Measurements from ENCODE around the gene PKDCC.
"Not testable (repeated sequence)": the region's sequence is repeated elsewhere in the genome, so short reads cannot be mapped to it uniquely, and the experiment has no call there.

PKDCC gene

DNA sequence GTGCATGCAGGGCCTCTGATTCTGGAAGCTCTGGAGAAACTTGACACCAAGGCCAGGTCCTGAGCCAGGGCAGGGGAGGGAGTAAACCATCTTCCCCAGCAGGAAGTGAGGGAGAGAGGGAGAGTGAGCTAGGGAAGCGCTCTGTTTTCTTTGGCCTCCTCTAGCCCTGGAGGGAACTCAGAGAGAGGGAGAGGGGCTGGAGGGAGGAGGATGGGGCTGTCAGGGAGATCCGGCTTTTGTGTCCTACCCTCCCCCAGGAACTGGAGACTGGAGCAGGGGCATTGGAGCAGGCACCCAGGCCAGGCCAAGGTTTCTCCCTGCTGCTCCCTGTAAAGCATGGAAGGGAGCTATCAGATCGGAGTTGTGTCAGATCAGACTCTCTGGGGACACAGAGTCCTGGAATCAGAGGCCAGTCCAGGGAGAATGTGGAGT, 22.7 kb upstream of the PKDCC start:
- peaks cover 2% of the 10 kb centered on the region for H3K9me3 Mint-ChIP-seq
- H3K27ac Mint-ChIP-seq: no peak overlapping the region
- no peaks in the 10 kb centered on the region for H3K36me3 Mint-ChIP-seq (ENCODE audit: low read depth)
- no peak overlapping the region for H3K4me3 Mint-ChIP-seq
- H3K27me3 Mint-ChIP-seq: peaks cover 9% of the 10 kb centered on the region
- H3K4me1 Mint-ChIP-seq (ENCODE audit: low read depth): no peaks in the 10 kb centered on the region
- no peak for DNase-seq

DNA sequence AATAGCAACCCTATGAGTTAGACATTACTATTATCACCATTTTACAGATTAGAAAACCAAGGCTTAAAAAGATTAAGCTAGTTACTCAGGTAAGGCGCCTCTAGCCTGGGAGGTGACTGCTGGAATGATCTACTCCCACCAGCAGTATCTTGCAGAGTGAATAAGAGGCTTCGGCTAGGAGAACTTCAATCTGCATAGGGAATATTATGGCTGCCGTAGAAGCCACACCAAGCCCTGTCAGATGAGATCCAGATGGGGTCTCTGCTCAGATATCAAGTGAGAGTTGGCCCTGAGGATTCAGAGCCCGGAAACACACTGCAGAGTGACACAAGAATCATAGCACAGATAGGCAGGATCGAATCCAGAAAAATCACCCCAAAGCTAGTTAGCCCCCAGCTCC, 21.5 kb upstream of the PKDCC start:
- Mint-ChIP-seq H3K9me3 (peaks cover 2% of the 10 kb centered on the region), H3K4me3 (no peak overlapping the region), H3K27ac (no peak overlapping the region), H3K36me3 (ENCODE audit: low read depth) (no peaks in the 10 kb centered on the region), H3K27me3 (peaks cover 15% of the 10 kb centered on the region), H3K4me1 (ENCODE audit: low read depth) (no peaks in the 10 kb centered on the region)
- DNase-seq: no peak

- no peaks in the 10 kb centered on the region for H3K4me1 Mint-ChIP-seq (ENCODE audit: low read depth)
- no peak overlapping the region for H3K4me3 Mint-ChIP-seq
- no peak for DNase-seq
- H3K27me3 Mint-ChIP-seq: peaks cover 14% of the 10 kb centered on the region
- H3K27ac Mint-ChIP-seq: no peak overlapping the region
- H3K9me3 Mint-ChIP-seq: no peaks in the 10 kb centered on the region
- no peaks in the 10 kb centered on the region for H3K36me3 Mint-ChIP-seq (ENCODE audit: low read depth)
Measured at GRCh38 chr2:42028571-42029148, 19.2 kb upstream of the PKDCC start.

DNA sequence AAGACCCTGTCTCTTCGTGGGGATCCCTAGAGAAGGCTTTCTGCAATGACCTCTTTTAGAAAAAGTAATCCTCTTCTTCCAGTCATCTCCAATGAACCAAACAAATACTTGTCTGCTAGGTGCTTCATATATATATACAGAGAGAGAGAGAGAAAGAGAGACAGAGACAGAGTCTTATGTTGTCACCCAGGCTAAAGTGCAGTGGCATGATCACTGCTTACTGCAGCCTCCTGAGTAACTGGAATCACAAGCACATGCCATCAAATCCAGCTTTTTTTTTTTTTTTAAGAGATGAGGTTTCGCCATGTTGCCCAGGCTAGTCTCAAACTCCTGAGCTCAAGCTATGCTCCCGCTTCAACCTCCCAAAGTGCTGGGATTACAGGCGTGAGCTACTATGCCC, 18.6 kb upstream of the PKDCC start:
- Mint-ChIP-seq H3K36me3 (ENCODE audit: low read depth) (no peaks in the 10 kb centered on the region), H3K27ac (no peak overlapping the region), H3K27me3 (peaks cover 13% of the 10 kb centered on the region), H3K4me3 (no peak overlapping the region), H3K9me3 (no peaks in the 10 kb centered on the region), H3K4me1 (ENCODE audit: low read depth) (no peaks in the 10 kb centered on the region)
- no peak for DNase-seq

GRCh38 chr2:42029639-42030199, 18.1 kb upstream of the PKDCC start:
- no peaks in the 10 kb centered on the region for H3K4me1 Mint-ChIP-seq (ENCODE audit: low read depth)
- no peak for DNase-seq

GRCh38 chr2:42030200-42030759, 17.5 kb upstream of the PKDCC start:
- Mint-ChIP-seq H3K4me1 (ENCODE audit: low read depth) (no peaks in the 10 kb centered on the region), H3K4me3 (no peak overlapping the region), H3K36me3 (ENCODE audit: low read depth) (no peaks in the 10 kb centered on the region), H3K27ac (no peak overlapping the region), H3K9me3 (no peaks in the 10 kb centered on the region), H3K27me3 (peaks cover 13% of the 10 kb centered on the region)
- DNase-seq: no peak

More at GRCh38 chr2:42029639-42030199, 18.1 kb upstream of the PKDCC start:
- Mint-ChIP-seq H3K36me3 (ENCODE audit: low read depth) (no peaks in the 10 kb centered on the region), H3K9me3 (no peaks in the 10 kb centered on the region), H3K27ac (no peak overlapping the region), H3K4me3 (no peak overlapping the region), H3K27me3 (peaks cover 13% of the 10 kb centered on the region)

DNA sequence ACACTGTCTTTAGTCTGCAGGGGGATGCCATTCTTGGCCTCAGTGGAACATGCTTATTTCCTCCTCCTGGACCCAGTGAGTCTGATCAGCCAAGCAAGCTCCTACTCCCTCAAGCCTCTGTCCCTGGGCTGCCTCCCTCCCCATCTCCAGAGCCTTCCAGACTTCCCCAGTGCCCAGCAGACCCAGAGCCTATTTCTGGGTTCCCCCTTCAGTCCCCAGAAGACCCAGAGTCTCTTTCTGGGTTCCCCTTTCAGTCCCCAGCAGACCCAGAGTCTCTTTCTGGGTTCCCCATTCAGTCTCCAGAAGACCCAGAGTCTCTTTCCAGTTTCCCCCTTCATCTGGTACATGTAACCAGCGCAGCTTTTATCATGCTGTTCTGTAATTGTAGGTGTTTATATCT, 17.0 kb upstream of the PKDCC start:
- Mint-ChIP-seq H3K4me3 (no peak overlapping the region), H3K27ac (no peak overlapping the region), H3K36me3 (ENCODE audit: low read depth) (no peaks in the 10 kb centered on the region), H3K4me1 (ENCODE audit: low read depth) (no peaks in the 10 kb centered on the region), H3K9me3 (no peaks in the 10 kb centered on the region), H3K27me3 (peaks cover 13% of the 10 kb centered on the region)
- DNase-seq: no peak

GRCh38 chr2:42031281-42032223, 16.3 kb upstream of the PKDCC start:
- Mint-ChIP-seq H3K27me3 (peaks cover 13% of the 10 kb centered on the region), H3K4me1 (ENCODE audit: low read depth) (no peaks in the 10 kb centered on the region), H3K36me3 (ENCODE audit: low read depth) (no peaks in the 10 kb centered on the region), H3K27ac (no peak overlapping the region), H3K9me3 (no peaks in the 10 kb centered on the region), H3K4me3 (no peak overlapping the region)
- no peak for DNase-seq

GRCh38 chr2:42032224-42032620, 15.6 kb upstream of the PKDCC start:
- H3K9me3 Mint-ChIP-seq: no peaks in the 10 kb centered on the region
- H3K4me1 Mint-ChIP-seq (ENCODE audit: low read depth): no peaks in the 10 kb centered on the region
- H3K4me3 Mint-ChIP-seq: no peak overlapping the region
- no peaks in the 10 kb centered on the region for H3K36me3 Mint-ChIP-seq (ENCODE audit: low read depth)
- no peak for DNase-seq
- no peak overlapping the region for H3K27ac Mint-ChIP-seq
- peaks cover 13% of the 10 kb centered on the region for H3K27me3 Mint-ChIP-seq

GRCh38 chr2:42032745-42033144, 15.1 kb upstream of the PKDCC start:
- H3K9me3 Mint-ChIP-seq: no peaks in the 10 kb centered on the region
- H3K36me3 Mint-ChIP-seq (ENCODE audit: low read depth): no peaks in the 10 kb centered on the region
- no peak overlapping the region for H3K4me3 Mint-ChIP-seq
- DNase-seq: no peak
- peaks cover 13% of the 10 kb centered on the region for H3K27me3 Mint-ChIP-seq
- no peaks in the 10 kb centered on the region for H3K4me1 Mint-ChIP-seq (ENCODE audit: low read depth)
- no peak overlapping the region for H3K27ac Mint-ChIP-seq

DNA sequence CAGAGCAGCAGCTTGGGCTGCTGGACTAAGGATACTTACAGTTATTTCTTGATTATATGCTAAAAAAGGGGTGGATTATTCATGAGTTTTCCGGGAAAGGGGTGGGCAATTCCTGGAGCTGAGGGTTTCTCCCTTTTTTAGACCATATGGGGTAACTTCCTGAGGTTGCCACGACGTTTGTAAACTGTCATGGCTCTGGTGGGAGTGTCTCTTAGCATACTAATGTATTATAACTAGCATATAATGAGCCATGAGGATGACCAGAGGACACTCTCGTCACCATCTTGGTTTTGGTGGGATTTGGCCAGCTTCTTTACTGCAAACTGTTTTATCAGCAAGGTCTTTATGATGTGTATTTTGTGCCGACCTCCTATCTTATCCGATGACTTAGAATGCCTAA, 13.7 kb upstream of the PKDCC start:
- not testable (repeated sequence) for H3K4me3 Mint-ChIP-seq; H3K36me3 Mint-ChIP-seq (ENCODE audit: low read depth); H3K27ac Mint-ChIP-seq; H3K9me3 Mint-ChIP-seq; DNase-seq; H3K4me1 Mint-ChIP-seq (ENCODE audit: low read depth)
- H3K27me3 Mint-ChIP-seq: peaks cover 13% of the 10 kb centered on the region

GRCh38 chr2:42035241-42035640, 12.6 kb upstream of the PKDCC start:
- no peak for DNase-seq
- H3K27me3 Mint-ChIP-seq: peaks cover 13% of the 10 kb centered on the region

DNA sequence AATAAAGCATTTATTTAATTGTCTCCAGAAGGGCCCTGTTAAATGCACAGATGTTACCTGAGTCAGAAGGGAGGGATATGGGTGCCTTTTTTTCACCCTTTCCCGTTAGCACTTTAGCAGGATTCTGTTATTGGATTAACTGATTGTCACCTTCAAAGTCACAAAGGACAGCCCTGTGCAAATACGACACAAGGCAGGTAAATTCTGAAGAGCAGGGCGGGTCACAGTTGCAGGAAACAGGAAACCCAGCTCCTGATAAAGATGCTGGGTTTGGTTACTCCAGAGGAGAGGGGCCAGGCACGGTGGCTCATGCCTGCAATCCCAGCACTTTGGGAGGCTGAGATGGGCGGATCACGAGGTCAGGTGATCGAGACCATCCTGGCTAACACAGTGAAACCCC, 11.4 kb upstream of the PKDCC start:
- DNase-seq: no peak
- peaks cover 10% of the 10 kb centered on the region for H3K27me3 Mint-ChIP-seq
- H3K27ac Mint-ChIP-seq: no peak overlapping the region
- no peaks in the 10 kb centered on the region for H3K36me3 Mint-ChIP-seq (ENCODE audit: low read depth)
- H3K9me3 Mint-ChIP-seq: no peaks in the 10 kb centered on the region
- H3K4me1 Mint-ChIP-seq (ENCODE audit: low read depth): no peaks in the 10 kb centered on the region
- H3K4me3 Mint-ChIP-seq: no peak overlapping the region

More at GRCh38 chr2:42035241-42035640, 12.6 kb upstream of the PKDCC start:
- no peaks in the 10 kb centered on the region for H3K36me3 Mint-ChIP-seq (ENCODE audit: low read depth)
- H3K4me1 Mint-ChIP-seq (ENCODE audit: low read depth): no peaks in the 10 kb centered on the region
- H3K27ac Mint-ChIP-seq: no peak overlapping the region
- H3K4me3 Mint-ChIP-seq: no peak overlapping the region
- no peaks in the 10 kb centered on the region for H3K9me3 Mint-ChIP-seq

- Mint-ChIP-seq H3K36me3 (ENCODE audit: low read depth) (no peaks in the 10 kb centered on the region), H3K4me1 (ENCODE audit: low read depth) (no peaks in the 10 kb centered on the region), H3K27ac (no peak overlapping the region), H3K27me3 (peaks cover 10% of the 10 kb centered on the region), H3K4me3 (no peak overlapping the region), H3K9me3 (no peaks in the 10 kb centered on the region)
- DNase-seq: no peak
Measured at GRCh38 chr2:42036940-42037339, 10.9 kb upstream of the PKDCC start.

All from activated T-cell treated with anti-CD3 and anti-CD28 coated beads, Interleukin-2, amount 50 U/mL, for 24 hours (primary cell).